ENCODE measurements around the gene HSD3B2.

DNA sequence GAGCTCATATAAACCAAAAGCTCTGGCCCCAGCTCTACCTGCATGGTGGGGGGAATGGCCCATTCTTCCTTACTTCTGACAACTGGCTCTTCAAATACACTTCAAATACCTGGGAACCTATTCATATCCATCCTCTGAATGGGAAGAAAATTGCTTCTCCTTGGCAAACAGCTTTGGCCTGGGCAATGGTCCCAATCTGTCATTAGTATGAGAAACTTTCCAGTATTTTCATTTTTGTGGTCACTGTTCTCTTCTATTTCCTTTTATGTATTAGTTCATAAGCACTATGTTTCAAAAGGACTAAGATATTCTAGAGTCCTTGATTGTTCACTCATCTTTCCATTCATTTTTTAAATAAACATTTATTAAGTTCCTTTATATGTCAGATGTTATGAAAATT, 5.2 kb upstream of the HSD3B2 start:
- TF ChIP-seq, protein P1, sequence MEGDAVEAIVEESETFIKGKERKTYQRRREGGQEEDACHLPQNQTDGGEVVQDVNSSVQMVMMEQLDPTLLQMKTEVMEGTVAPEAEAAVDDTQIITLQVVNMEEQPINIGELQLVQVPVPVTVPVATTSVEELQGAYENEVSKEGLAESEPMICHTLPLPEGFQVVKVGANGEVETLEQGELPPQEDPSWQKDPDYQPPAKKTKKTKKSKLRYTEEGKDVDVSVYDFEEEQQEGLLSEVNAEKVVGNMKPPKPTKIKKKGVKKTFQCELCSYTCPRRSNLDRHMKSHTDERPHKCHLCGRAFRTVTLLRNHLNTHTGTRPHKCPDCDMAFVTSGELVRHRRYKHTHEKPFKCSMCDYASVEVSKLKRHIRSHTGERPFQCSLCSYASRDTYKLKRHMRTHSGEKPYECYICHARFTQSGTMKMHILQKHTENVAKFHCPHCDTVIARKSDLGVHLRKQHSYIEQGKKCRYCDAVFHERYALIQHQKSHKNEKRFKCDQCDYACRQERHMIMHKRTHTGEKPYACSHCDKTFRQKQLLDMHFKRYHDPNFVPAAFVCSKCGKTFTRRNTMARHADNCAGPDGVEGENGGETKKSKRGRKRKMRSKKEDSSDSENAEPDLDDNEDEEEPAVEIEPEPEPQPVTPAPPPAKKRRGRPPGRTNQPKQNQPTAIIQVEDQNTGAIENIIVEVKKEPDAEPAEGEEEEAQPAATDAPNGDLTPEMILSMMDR (conservative IDR thresholded peaks at IDR 0.05) = no peak
- no peak for TF ChIP-seq ZFX (IDR thresholded peaks at IDR 0.05)

Measured in C4-2B (cell line).